GM21367 (cell line): Measurements from ENCODE around the gene KCTD5.

Experiments
- ATAC-seq: cut with Tn5 transposase; IDR thresholded peaks from one replicate; pipeline ENCODE4 v1.9.1; 2021; ENCODE audit not compliant: unreplicated experiment

Gene KCTD5

GRCh38 chr16:2748757-2749455, 66.6 kb downstream of the KCTD5 start:
- ATAC-seq = no peak

GRCh38 chr16:2749476-2749875, 67.2 kb downstream of the KCTD5 start:
- no peak for ATAC-seq

- no peak for ATAC-seq
These were observed 67.6 kb downstream of the KCTD5 start for GRCh38 chr16:2749936-2750335.

GRCh38 chr16:2751577-2752034, 69.3 kb downstream of the KCTD5 start:
- ATAC-seq = peak; percentile 17

GRCh38 chr16:2752035-2752849, 69.9 kb downstream of the KCTD5 start, which contains the start of gene SRRM2:
Gene SRRM2 (plus strand): TSS chr16:2752638. CDS start chr16:2756365, 3,727 bp downstream.
- ATAC-seq = peak; percentile 60

GRCh38 chr16:2752850-2753732, 70.8 kb downstream of the KCTD5 start:
- ATAC-seq = peak; percentile 21

GRCh38 chr16:2753733-2754020, 71.4 kb downstream of the KCTD5 start:
- no peak for ATAC-seq

- no peak for ATAC-seq
These were observed 72.8 kb downstream of the KCTD5 start for GRCh38 chr16:2755158-2755557.

GRCh38 chr16:2756288-2757015, 74.1 kb downstream of the KCTD5 start:
- no peak for ATAC-seq

GRCh38 chr16:2757344-2757743, 75.0 kb downstream of the KCTD5 start:
- ATAC-seq = no peak
